CD4-positive, alpha-beta T cell treated with Interleukin-6 for 4 hours (primary cell): ENCODE results near the gene AP5Z1.
A peak's percentile ranks its signal among the peaks of the same experiment; 100 is the strongest.

ENCODE experiments used
- DNase-seq: peaks from one replicate; pipeline ENCODE4 v3.0.0-alpha.2; 2020; ENCODE audit warnings: mixed read lengths

The AP5Z1 gene

DNA sequence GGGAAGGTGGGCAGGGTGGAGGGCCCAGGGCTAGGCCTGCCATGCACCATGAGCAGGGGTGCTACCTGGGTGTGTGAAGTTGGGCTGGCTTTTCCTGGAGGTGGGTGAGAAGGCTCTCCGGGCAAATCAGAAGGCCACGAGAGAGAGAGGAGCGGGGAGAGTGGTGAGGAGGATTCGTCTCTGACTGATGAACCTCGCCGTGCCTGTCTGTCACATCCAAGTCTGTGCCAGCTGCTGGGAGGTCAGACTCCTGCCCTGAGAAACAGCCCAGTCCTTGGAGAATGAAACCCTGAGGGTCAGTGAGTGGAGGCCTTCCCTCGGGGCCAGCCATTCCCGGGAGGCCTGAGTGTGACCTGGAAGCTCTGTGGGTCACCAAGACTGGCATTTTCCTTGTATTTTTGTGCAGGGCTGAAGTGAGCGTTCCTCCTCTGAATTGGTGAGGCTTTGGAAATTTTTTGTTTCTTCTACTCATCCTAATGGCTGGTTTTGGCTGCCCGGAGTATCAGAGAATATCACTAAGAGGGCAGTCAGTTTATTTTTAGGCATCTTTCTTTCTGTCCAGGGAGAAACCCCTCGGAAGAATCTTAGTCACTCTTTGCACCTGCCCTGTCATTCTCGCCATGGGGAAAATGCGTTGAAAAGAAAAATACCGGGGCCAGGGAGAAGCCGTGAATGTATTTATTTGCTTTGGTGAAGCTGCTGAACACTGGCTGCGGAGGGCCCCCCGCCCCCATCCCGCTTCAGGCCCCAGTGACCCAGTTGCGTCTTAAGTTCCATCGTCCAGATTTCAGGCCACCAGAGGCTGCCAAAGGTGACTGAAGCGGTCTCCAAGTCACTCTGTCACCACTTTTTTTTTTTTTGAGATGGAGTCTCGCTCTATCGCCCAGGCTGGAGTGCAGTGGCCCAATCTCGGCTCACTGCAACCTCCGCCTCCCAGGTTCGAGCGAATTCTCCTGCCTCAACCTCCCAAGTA, 6.5 kb upstream of the AP5Z1 start:
- DNase-seq = no peak

DNA sequence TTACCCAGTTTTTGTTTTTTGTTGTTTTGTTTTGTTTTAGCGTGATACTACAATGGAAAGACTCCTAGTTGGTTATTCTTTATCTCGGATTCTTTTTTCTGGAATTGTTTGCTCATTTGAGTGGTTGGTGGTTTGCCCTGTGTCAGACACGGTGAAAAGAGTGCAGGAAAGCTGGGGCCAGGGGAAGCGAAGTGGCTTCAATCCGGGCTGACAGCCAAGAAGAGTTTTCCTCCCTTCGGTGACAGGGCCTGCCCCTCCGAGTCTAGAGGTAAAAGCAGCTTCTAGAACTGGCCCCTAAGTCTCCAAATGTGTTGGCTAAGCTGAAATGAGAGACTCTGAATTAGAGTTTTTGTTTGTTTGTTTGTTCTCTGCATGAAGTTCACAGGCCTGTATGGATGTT, 5.7 kb upstream of the AP5Z1 start:
- DNase-seq = no peak

DNA sequence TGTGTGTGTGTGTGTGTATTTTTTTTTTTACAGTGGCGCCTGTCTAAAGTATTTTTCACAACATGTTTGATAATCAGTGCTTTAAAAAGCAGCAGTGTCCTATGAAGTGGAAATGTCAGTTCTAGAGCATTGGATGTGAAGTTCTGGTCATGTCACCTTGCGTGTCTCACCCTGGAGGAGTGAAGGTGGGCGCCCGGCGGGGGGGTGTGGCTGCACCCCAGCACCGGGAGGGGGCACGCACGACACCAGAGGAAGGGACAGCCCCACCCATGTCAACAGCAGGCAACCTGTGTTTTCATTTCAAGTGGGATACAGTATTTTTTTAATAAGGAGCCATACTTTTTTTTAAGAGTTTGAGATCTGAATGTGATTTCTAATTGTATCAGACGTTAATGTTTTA, 4.5 kb upstream of the AP5Z1 start:
- DNase-seq = no peak

DNA sequence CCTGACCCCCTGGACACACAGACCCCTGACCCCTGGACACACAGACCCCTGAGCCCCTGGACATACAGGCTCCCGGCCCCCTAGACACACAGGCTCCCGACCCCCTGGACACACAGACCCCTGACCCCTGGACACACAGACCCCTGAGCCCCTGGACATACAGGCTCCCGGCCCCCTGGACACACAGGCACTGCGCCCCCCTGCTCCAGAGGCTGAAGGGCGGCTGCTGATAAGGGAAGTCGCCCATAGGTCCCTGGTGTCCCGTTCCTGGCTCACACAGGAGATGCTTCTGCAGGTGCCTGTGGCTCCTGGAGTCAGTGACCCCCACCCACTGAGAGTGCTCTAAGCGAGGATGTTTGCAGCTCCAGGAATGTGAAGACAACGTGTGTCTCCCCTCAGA, 3.7 kb upstream of the AP5Z1 start:
- DNase-seq = no peak

DNA sequence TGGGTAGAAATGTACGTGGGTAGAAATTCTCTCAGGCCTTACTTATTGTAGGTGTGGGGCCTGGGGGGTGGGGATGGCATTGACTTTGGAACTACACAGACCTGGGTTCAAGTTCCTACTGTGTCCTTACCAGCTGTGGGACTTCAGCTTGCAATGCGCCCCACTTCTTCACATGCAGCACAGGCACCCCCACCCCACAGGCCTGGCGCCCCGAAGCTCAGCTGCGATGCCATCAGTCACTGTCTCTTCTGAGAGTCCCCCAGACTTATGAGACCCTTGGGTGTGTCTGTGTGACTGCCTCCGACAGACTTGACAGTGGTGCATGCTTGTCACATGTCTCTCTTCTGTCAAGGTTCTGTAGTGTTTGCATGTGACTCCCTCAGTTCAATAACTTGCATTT, 3.1 kb upstream of the AP5Z1 start:
- no peak for DNase-seq

DNA sequence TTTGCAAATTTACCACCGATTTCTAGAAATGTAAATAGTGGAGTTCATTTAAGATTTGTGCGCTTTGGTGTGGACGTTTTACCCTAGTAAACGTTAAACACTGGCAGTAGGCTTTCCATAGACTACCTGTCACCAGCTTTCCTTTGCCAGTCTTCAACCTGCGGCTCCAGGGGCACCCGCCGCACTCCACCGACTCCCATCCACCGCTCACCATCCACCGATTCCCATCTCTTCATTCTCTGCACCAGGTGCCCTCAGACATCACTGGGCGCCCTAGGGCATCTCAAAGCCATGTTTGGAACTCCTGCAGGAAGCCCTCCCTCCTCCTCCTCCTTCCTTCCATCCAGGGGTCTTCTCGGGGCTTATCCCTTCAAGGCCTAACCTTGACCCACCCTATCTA, 1.4 kb upstream of the AP5Z1 start:
- no peak for DNase-seq

DNA sequence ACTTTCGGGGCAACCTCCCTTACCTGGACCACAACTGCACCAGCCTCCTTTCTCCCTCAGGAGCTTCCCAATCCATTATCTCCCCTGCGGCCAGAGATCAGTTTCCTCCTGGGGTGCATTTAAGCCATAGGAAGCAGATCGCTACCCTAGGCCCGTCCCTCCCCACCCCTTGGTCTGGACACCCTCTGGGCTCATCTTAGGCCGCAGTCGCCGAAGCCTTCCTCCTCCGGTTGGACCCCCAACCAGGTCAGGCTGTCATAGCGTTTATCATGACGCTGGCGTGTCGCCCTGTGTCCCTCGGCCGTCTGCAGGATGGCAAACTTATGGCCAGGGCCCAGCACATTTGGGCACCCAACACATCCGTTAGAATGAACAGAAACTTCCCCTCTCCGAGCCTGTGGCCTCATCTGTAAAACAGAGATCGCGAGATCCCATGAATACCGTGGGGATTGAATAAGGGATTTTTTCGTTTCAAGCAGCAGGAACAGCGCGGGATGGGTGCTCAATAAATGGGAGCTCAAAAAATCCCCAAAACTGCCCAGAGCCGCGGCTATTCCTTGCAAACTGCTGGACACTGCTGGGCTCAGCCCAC, 669 bp upstream of the AP5Z1 start:
- DNase-seq = no peak

DNA sequence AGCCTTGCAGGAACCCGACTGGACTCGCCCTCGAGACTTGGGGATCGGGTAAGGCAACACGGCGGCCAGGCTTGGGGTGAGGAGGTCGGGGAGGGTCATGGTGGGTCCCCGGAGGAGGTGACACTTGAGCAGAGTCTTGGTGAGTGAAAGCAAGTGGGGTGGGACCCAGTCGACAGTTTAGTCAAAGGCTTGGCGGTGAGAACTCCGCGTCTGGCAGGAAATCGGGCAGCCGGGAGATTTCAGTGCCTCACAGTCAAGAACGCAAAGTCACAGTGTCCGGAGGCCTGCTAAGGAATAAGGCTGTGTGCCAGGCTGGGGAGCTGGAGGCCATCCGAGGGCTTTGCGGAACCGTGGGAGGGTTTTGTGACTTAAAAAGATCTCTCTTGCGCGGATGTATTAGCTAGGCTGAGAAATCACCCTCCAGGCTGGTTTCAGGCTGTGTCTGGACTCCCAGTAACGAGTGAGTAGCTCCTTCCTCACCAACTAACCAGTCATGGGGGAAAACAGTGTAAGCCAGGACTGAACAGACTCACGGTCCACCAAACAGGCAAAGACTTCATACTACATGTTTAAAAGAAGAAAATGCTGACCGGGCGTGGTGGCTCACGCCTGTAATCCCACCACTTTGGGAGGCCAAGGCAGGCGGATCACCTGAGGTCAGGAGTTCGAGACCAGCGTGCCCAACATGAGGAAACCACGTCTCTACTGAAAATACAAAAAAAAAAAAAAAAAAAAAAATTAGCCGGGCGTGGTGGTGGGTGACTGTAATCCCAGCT, 613 bp downstream of the AP5Z1 start:
- DNase-seq = peak; percentile 65

DNA sequence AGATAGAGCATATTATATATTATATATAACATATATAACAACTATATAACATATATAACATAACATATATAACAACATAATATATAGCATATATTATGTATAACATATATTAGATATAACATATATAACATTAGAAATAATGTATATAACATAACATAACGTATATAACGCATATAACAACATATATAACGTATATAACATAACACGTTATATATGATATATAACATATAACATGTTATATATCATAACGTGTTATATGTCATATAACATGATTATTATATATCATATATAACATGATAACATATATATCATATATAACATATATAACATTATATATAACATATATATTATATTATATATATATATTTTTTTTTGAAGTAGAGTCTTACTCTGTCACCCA, 3.7 kb downstream of the AP5Z1 start:
- no peak for DNase-seq

DNA sequence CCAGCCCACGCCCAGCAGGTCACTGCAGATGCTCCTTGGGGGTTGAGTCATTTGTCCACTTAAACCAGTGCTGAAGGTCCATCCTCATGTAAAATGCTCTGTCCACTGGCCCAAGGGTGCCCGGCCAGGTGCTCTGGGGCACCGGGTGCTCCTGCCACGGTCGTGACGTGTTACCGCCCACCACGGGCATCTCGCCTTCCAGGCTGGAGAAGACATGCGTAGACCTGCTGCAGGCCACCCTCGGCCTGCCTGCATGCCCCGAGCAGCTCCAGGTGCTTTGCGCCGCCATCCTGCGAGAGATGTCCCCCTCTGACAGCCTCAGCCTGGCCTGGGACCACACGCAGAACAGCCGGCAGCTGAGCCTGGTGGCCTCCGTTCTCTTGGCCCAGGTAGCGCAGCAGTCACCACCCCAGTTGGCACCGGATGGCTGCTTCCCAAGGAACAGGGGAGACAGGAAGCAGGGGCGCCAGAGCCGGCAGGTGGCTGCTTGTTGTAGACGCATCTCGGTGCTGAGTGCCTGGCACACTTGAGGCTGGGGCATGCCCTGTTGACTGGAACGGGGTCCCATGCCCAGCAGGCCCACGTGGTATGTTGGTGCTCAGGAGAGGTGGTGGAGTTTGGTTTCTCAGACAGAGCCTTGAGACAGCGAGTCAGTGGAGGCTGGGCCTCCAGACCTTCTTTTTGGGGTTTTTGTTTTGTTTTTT, 6.1 kb downstream of the AP5Z1 start:
- no peak for DNase-seq

DNA sequence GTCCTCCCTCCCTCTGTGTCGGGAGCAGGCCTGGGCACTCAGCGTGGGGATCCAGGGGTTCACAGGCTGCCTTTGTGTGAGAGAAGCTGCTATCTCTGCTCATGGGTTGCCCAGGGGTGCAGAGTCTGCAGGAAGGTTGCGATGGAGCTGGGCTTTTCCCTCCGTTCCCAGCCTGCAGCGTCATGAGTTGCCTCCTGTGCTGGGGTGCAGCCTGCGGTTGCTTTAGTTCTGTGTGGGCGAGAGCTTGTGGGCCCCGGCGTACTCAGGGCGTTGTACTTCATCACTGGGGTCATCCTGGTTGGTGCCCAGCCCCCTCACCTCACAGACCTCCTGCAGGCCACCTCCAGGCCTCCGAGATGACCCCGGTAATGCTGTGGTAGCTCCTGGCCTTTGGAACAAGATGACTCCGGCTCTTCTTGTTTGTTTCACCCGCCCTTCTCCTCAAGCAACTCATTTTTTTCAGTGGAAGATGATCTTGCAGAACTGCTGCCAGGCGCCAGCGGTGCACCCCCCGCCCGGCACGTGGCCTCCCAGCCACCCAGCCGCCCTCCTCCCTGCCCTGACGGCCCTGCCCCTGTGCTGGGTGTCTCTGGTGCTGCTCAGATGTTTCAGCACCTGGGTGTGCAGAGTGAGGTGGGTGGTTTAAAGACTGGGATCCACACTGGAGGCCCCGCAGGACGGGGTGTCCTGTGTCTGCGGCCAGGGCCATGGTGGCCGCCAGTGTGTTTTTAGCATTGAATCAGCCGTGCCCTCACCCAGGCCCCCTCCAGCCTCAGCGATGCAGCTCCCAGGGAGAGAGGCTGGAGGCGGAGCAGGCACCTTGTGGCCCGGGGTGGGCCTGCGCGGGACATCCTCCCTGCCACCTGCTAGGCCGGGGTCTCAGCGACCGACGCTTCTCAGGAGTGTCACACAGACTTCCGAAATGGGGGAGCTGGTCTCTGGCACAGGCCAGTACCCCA, 7.2 kb downstream of the AP5Z1 start:
- DNase-seq = no peak

DNA sequence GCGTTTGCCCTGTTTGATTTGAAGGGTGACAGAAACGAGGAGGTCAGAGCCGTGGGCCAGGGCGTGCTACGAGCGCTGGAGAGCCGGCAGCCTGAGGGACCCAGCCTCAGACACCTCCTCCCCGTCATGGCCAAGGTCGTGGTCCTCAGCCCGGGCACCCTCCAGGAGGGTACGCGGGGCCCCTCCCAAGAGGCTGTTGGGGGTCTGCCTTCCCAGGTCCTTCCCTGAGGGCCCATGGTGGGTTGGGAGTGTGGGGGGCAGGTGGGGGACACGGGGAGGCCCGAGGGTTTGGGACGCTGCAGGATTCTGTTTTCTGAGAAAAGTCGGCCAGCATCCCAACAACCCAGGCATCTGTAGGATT, 7.8 kb downstream of the AP5Z1 start:
- DNase-seq = no peak

DNA sequence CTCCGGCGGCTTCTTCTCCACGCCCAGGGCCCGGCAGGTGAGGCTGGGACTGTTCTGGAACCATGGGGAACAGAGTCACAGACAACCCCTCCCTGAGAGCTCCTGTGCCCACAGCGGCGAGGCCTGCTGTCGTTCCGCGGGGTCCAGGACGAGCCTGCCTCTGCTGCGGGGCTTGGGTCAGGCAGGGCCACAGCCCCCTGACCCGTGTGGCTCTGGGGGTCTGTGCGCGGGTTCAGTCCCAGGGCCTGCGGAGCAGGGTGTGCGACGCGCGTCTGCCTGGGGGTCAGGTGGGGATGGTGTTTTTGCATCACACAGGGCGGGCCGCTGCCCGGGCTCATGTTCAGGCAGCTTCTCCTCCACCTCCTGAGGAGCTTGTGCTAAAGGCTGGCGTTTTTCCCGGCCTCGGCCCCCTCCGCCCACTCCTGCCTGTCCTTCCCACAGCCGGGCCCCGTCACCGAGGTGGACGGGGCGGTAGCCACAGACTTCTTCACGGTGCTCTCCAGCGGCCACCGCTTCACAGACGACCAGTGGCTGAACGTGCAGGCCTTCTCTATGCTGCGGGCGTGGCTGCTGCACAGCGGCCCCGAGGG, 8.4 kb downstream of the AP5Z1 start:
- no peak for DNase-seq

DNA sequence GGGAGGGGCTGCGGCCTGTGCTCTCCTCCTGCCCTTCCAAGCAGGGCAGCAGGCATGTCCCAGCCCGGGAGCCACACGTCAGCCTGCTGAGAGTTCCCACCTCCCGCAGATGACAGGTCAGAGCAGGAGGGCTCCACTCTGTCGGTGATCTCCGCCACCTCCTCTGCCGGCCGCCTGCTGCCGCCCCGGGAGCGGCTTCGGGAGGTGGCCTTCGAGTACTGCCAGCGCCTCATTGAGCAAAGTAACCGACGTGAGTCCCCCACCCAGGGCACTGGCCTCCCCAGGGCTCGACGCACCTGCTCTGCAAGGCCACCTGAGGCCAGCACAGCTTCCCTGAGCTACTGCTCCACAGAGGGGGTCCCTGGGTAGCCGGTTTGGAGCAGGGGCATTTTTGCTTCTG, 9.4 kb downstream of the AP5Z1 start:
- no peak for DNase-seq

DNA sequence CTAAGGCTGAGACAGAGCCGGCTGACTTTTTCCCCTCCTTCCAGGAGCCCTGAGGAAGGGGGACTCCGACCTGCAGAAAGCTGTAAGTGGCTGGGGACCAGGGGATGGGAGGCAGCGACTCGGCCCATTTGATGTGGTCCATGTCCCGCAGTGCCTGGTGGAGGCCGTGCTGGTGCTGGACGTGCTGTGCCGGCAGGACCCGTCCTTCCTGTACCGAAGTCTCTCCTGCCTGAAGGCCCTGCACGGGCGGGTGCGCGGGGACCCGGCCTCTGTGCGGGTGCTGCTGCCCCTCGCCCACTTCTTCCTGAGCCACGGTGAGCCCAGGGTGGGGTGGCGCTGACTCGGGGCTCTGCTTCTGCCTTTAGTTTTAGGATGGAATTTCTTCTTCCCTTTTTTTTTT, 9.9 kb downstream of the AP5Z1 start:
- DNase-seq = no peak

DNA sequence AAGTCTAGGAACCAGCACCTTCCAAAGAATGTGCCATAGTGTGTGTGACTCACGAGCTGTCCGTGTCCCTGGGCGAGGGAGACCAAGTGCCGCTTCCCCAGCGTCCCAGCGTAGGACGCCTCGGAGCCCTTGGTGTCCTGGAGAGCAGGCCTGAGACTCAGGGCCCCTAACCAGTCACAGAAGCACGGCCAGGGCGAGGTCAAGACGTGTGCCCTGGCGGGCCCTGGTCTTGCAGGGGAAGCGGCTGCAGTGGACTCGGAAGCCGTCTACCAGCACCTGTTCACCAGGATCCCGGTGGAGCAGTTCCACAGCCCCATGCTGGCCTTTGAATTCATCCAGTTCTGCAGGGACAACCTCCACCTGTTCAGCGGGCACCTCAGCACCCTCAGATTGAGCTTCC, 10.6 kb downstream of the AP5Z1 start:
- no peak for DNase-seq

DNA sequence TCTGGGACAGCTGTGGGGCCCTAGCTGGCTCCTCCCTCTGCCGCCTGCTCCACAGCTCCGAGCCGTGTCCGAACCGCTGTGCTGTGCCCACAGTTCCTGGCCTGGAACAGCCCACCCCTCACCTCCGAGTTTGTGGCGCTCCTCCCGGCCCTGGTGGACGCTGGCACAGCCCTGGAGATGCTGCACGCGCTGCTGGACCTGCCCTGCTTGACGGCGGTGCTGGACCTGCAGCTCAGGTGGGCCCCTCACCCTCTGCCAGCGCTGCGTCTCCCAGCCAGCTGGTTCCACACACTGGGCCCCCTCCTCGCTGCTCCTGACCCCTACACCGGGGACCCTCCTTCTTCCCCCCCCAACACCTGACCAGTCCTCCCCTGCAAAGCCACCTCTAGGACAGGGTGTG, 12.1 kb downstream of the AP5Z1 start:
- no peak for DNase-seq

DNA sequence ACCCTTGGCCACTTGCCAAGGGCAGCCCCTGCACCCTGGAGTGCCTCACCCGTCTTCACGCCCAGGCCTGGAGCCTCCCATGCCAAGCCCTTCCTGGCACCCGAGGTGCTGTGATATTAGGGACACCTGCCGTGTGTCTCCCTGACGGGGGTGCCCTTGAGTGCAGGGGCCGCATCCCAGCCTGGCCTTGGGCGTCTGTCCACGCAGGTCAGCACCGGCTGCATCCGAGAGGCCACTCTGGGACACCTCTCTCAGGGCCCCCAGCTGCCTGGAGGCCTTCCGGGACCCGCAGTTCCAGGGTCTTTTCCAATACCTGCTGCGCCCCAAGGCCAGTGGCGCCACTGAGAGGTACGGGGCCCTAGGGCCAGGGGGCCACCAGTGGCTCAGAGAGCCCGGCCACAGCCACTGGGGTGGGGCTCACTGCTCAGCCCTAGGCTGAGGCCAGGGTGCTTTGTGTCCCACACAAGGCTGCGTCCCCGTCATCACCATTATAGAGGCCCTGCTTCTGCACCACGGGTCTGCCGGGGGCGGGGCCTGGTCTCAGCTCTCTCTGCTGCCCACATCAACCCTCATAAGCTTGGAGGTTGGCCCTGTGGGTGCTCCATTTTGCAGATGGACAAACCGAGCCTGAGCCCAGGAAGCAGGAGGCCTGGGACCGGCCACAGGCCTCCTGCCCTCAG, 12.7 kb downstream of the AP5Z1 start:
- DNase-seq = no peak

DNA sequence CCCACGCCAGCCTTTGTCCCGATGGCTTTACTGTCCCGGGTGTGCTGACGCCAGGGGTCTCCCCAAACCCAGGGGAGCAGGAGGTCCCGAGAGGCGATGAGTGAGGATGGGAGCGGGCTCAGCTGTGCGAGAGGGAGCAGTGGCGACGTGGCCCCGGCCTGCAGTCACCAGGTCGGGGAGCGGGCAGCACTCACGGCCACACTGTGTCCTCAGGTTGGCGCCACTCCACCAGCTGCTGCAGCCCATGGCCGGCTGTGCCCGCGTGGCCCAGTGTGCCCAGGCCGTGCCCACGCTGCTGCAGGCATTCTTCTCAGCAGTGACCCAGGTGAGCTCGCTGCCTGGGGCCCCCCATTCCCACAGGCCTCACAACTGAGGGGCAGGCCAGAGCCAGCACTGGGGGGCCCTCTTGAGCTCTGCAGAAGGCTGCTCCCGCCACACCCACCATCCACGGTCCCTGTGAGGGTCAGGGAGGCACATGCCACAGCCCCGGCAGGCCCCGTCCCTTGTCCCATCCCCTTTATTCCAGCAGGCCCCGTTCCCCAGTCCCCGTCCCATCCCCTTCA, 13.3 kb downstream of the AP5Z1 start:
- no peak for DNase-seq

DNA sequence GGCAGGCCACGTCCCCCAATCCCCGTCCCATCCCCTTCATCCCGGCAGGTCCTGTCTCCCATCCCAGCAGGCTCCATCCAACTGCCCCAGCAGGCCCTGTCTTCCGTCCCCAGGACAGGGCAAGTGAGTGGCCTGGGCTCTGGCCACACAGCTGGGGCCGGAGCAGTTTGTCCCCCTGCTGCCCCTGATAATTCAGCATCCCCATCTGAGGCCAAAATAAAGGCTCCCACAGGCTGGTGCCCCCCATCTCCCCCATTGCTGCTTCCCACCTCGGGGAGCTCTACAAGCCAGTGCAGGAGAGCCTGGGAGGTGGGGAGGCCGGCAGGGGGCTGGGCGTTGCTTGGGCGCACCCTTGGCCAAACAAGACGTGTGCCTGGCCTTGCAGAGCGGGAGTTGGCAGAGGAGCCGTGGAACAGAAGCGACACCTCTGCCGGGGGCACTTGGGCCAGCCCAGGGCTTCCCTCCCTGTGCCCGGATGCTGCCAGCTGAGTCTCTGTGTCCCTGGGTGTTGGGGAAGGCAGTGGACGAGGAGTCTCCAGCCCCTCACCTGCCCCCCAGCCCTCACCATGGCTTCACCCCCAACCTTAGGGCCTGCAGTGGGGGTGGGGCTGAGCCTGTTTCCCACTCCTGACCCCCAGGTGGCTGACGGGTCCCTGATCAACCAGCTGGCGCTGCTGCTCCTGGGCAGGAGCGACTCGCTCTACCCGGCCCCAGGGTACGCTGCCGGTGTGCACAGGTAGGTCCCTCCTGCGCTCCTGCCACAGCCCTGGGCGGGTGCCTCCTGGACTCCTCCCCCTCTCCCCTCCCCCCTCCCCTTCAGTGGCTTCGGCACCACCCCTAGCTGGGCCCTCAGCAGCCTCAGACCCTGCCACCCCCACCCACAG, 14.0 kb downstream of the AP5Z1 start:
- DNase-seq = no peak
